ENCODE results near the gene TRIM5.

- TF ChIP-seq CTCF (conservative IDR thresholded peaks at IDR 0.05; ENCODE audit: low read depth in 2 of 2) (no peak), EZH2phosphoT487 (IDR thresholded peaks at IDR 0.05; ENCODE audit: unreplicated experiment) (no peak), POLR2AphosphoS5 (IDR thresholded peaks at IDR 0.05; ENCODE audit: low read depth) (no peak), CREB1 (CRISPR knock-in tag; IDR thresholded peaks at IDR 0.05; ENCODE audit: low read depth) (no peak)
These were observed 41.5 kb upstream of the TRIM5 start for GRCh38 chr11:5726351-5726750.
